Uterus (tissue), 4 donors: Measurements from ENCODE around the gene SIRT3. TPM values are rescaled to one million over a fixed set of nuclear protein-coding genes. Genes with fewer than 3 reads are reported as not detected.

Source experiments
- DNase-seq, 2 donors: peaks; one replicate each; pipeline ENCODE4 v3.0.0-alpha.2; 2019 to 2020
- H3K27ac ChIP-seq, 2 donors: fragments of 200-600 bp; sonication (generic); 1 replicate in 1 of 2; 2 replicates in 1 of 2; pipeline ENCODE4 v1.5.1; 2016 to 2018
- H3K27me3 ChIP-seq, 2 donors: fragments of 200-600 bp; sonication (generic); one replicate each; pipeline ENCODE4 v1.5.1; 2018 to 2019; ENCODE audit warnings: control low read depth in 1 of 2
- H3K36me3 ChIP-seq, 2 donors: fragments of 200-600 bp; sonication (generic); one replicate each; pipeline ENCODE4 v1.5.1; 2019; ENCODE audit warnings: control low read depth in 1 of 2
- H3K4me1 ChIP-seq, 2 donors: fragments of 200-600 bp; sonication (generic); one replicate each; pipeline ENCODE4 v1.5.1; 2018 to 2019; ENCODE audit warnings: control low read depth in 1 of 2
- H3K4me3 ChIP-seq, 2 donors: fragments of 200-600 bp; sonication (generic); 1 replicate in 1 of 2; 2 replicates in 1 of 2; pipeline ENCODE4 v1.5.1; 2018 to 2019; ENCODE audit warnings: mild to moderate bottlenecking in 1 of 2
- H3K9me3 ChIP-seq, 2 donors: fragments of 200-600 bp; sonication (generic); one replicate each; pipeline ENCODE4 v1.5.1; 2019; ENCODE audit warnings: control low read depth in 1 of 2
- POLR2A ChIP-seq, 2 donors: fragments of 450-650 bp; IDR thresholded peaks; one replicate each; pipeline ENCODE4 v1.6.1; 2016; ENCODE audit warnings: antibody characterized with exemption in 2 of 2, mild to moderate bottlenecking in 1 of 2, moderate library complexity in 1 of 2
- intact Hi-C: fragments of 100-400 bp; cut with DNase I; formaldehyde crosslinking; loops from one replicate; pipeline ENCODE4 v1.15.1; 2023; ENCODE audit warnings: low total_unique reads
- total RNA-seq, 4 donors: library from RNA; depleted of rRNA in 3 of 4; stranded (reverse); fragments of >200 nt in 3 of 4; gene quantifications; one replicate each; pipeline versions ENCODE4 v1.1.0 to v1.2.4, GENCODE V29; 2014 to 2023
- TF ChIP-seq, protein P1 (sequence below), 4 experiments: fragments of 200-600 bp in 2 of 4; fragments of 450-650 bp in 2 of 4; sonication (generic) in 2 of 4; IDR thresholded peaks; one replicate each; pipeline ENCODE4 v1.5.1; 2016 to 2019; ENCODE audit warnings: antibody characterized with exemption in 4 of 4, mild to moderate bottlenecking in 2 of 4, moderate library complexity in 1 of 4
- donor health status: DM: yes; HTN: yes; CAD: no.

Gene SIRT3
- total RNA-seq, 4 donors from 2014 or later: 1.5 to 25.9 (median 9.8) TPM

GRCh38 chr11:209275-210121 lies 26.6 kb downstream of the SIRT3 start:
- Histone ChIP-seq H3K9me3 (no peaks in the 10 kb centered on the region), H3K27me3 (no peaks in the 10 kb centered on the region), H3K4me1 (peaks cover 13 to 28% of the 10 kb centered on the region in 2 donors), H3K36me3 (no peaks in the 10 kb centered on the region), H3K4me3 (peak overlapping the region; percentile 91 to 92), H3K27ac (peak overlapping the region; percentile 89 to 94)
- intact Hi-C loops: loop anchor here (10.0 kb wide), 1 partner anchor 165 kb away; no protein-coding TSS in a partner anchor
- DNase-seq: peak in 1 of 2 donors; percentile 20
- TF ChIP-seq, protein P1, sequence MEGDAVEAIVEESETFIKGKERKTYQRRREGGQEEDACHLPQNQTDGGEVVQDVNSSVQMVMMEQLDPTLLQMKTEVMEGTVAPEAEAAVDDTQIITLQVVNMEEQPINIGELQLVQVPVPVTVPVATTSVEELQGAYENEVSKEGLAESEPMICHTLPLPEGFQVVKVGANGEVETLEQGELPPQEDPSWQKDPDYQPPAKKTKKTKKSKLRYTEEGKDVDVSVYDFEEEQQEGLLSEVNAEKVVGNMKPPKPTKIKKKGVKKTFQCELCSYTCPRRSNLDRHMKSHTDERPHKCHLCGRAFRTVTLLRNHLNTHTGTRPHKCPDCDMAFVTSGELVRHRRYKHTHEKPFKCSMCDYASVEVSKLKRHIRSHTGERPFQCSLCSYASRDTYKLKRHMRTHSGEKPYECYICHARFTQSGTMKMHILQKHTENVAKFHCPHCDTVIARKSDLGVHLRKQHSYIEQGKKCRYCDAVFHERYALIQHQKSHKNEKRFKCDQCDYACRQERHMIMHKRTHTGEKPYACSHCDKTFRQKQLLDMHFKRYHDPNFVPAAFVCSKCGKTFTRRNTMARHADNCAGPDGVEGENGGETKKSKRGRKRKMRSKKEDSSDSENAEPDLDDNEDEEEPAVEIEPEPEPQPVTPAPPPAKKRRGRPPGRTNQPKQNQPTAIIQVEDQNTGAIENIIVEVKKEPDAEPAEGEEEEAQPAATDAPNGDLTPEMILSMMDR (IDR thresholded peaks at IDR 0.05): no peak
- no peak for TF ChIP-seq POLR2A (IDR thresholded peaks at IDR 0.05)

GRCh38 chr11:208917-209260 lies 27.3 kb downstream of the SIRT3 start:
- Histone ChIP-seq H3K4me3 (peak overlapping the region; percentile 91 to 92), H3K4me1 (peaks cover 13 to 28% of the 10 kb centered on the region in 2 donors), H3K36me3 (no peaks in the 10 kb centered on the region), H3K27ac (peak overlapping the region; percentile 89 to 94), H3K9me3 (no peaks in the 10 kb centered on the region), H3K27me3 (no peaks in the 10 kb centered on the region)
- DNase-seq: peak in 1 of 2 donors; percentile 41
- TF ChIP-seq, protein P1 (IDR thresholded peaks at IDR 0.05): no peak
- no peak for TF ChIP-seq POLR2A (IDR thresholded peaks at IDR 0.05)
- intact Hi-C loops: loop anchor here (10.0 kb wide), 1 partner anchor 166 kb away; no protein-coding TSS in a partner anchor

DNA sequence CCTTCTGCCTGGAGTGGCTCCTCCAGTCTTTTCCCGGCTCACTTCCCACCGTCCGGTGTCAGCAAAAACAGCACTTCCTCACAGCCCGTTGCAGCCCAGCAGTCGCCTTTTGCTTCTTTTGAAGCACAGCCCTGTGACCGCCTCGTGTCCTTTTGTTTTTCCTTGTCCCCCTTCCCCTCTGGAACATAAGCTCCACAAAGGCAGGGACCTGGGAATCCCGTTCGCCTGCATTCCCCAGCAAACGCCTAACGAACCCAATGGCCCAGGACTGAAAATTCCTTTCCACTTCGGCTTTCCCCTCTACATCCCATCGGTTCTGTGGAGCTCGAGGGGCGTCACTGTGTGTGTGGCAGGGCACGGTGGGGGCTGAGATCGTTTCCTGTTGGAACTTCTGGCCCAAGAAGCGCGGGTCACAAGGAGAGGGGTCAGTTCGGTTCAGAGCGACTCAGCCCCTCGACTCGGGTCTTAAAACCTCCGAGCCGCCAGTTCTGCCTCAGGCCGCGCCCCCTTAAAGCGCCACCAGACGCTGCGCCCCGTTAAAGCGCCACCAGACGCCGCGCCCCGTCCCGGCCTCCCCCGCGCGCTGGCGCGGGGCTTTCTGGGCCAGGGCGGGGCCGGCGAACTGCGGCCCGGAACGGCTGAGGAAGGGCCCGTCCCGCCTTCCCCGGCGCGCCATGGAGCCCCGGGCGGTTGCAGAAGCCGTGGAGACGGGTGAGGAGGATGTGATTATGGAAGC lies 27.8 kb downstream of the SIRT3 start:
- peak; percentile 68 to 76 for DNase-seq
- H3K9me3 ChIP-seq: no peaks in the 10 kb centered on the region
- intact Hi-C loops: loop anchor here (10.0 kb wide), 1 partner anchor 166 kb away; no protein-coding TSS in a partner anchor
- H3K4me1 ChIP-seq: peaks cover 13 to 28% of the 10 kb centered on the region in 2 donors
- peak overlapping the region; percentile 89 to 94 for H3K27ac ChIP-seq
- H3K4me3 ChIP-seq: peak overlapping the region; percentile 91 to 92
- H3K36me3 ChIP-seq: no peaks in the 10 kb centered on the region
- peak; percentile 86 for TF ChIP-seq POLR2A (IDR thresholded peaks at IDR 0.05)
- TF ChIP-seq, protein P1 (IDR thresholded peaks at IDR 0.05): peak in 2 of 4 experiments; percentile 26 to 31
- H3K27me3 ChIP-seq: no peaks in the 10 kb centered on the region

DNA sequence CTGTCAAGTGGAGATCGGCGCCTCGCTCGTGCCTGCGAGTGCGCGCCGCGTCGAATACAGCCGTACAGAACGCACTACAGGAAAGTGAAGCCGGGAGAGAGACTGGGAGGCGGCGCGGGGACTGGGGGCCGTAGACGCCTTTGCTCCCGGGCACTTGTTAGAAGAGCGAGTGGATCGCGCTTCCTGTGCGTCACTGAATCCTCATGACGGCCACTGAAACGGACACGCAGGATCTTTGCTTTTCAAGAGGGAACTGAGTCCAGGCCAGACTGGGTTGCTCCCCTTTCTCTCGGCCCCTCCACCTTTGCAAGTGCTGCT lies 28.3 kb downstream of the SIRT3 start:
- no peaks in the 10 kb centered on the region for H3K9me3 ChIP-seq
- H3K27me3 ChIP-seq: no peaks in the 10 kb centered on the region
- H3K36me3 ChIP-seq: no peaks in the 10 kb centered on the region
- TF ChIP-seq, protein P1 (IDR thresholded peaks at IDR 0.05): no peak
- TF ChIP-seq POLR2A (IDR thresholded peaks at IDR 0.05): no peak
- peaks cover 13 to 28% of the 10 kb centered on the region in 2 donors for H3K4me1 ChIP-seq
- H3K27ac ChIP-seq: peak overlapping the region; percentile 89 to 94
- peak overlapping the region; percentile 91 to 92 for H3K4me3 ChIP-seq
- no peak for DNase-seq
- intact Hi-C loops: loop anchor here (10.0 kb wide), 1 partner anchor 167 kb away; no protein-coding TSS in a partner anchor
